ENCODE measurements around the gene ITPR3.
A peak's percentile ranks its signal among the peaks of the same experiment; 100 is the strongest.

The ITPR3 gene

DNA sequence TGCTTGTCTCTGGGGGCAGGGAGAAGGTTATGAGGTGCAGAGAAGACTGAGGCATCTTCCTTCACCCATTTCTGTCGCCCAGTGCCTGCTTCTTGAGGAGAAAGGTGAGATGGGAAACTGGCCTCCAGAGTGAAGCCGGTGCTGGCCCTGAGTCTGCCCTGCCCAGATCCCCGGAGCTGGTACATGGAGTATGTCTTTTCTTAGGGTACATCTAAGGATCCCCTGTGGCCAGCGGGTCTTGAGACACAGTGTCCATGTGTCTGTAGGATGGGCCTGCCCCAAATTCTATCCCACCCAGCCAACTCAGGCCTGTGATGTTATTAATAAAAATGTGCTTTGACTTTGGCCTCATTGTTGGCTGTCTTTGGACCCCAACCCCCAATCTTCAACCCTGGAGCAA is 32.2 kb upstream of the ITPR3 start:
- Histone ChIP-seq H3K4me1 (ENCODE audit: insufficient read depth, low read length, severe bottlenecking) (peaks cover 38% of the 10 kb centered on the region), H3K27ac (ENCODE audit: low read depth, low read length, poor library complexity, severe bottlenecking) (no peak overlapping the region), H3K9me3 (ENCODE audit: low read length) (no peaks in the 10 kb centered on the region)

GRCh38 chr6:33589392-33589730 is 31.8 kb upstream of the ITPR3 start:
- Histone ChIP-seq H3K9ac (ENCODE audit: low read length) (no peak overlapping the region), H3K4me2 (ENCODE audit: low read length) (no peak overlapping the region), H3K27me3 (ENCODE audit: insufficient read depth, low read length) (no peaks in the 10 kb centered on the region), H3F3A (ENCODE audit: insufficient read depth, low read length) (no peaks in the 10 kb centered on the region), H3K27ac (ENCODE audit: low read depth, low read length, poor library complexity, severe bottlenecking) (no peak overlapping the region), H3K36me3 (ENCODE audit: insufficient read depth, low read length) (no peaks in the 10 kb centered on the region), H2AFZ (ENCODE audit: low read length) (no peak overlapping the region), H3K4me3 (ENCODE audit: low read depth, low read length, poor library complexity, severe bottlenecking) (no peak overlapping the region), H3K9me3 (ENCODE audit: low read length) (no peaks in the 10 kb centered on the region), H3K9me2 (ENCODE audit: low read depth, low read length) (no peaks in the 10 kb centered on the region), H4K20me1 (ENCODE audit: insufficient read depth, low read length) (no peaks in the 10 kb centered on the region), H3K79me2 (ENCODE audit: insufficient read depth, low read length) (no peaks in the 10 kb centered on the region), H3K4me1 (ENCODE audit: insufficient read depth, low read length, severe bottlenecking) (peaks cover 33% of the 10 kb centered on the region)
- TF ChIP-seq EZH2 (IDR thresholded peaks at IDR 0.05; ENCODE audit: borderline replicate concordance, low read length) (no peak), CTCF (IDR thresholded peaks at IDR 0.05; ENCODE audit: low read length) (no peak)

More for the DNA sequence above, 32.2 kb upstream of the ITPR3 start:
- Histone ChIP-seq H3K36me3 (ENCODE audit: insufficient read depth, low read length) (no peaks in the 10 kb centered on the region), H3K9me2 (ENCODE audit: low read depth, low read length) (no peaks in the 10 kb centered on the region), H3K27me3 (ENCODE audit: insufficient read depth, low read length) (no peaks in the 10 kb centered on the region), H3K4me3 (ENCODE audit: low read depth, low read length, poor library complexity, severe bottlenecking) (no peak overlapping the region), H3F3A (ENCODE audit: insufficient read depth, low read length) (no peaks in the 10 kb centered on the region), H3K79me2 (ENCODE audit: insufficient read depth, low read length) (no peaks in the 10 kb centered on the region), H3K4me2 (ENCODE audit: low read length) (no peak overlapping the region), H4K20me1 (ENCODE audit: insufficient read depth, low read length) (no peaks in the 10 kb centered on the region), H3K9ac (ENCODE audit: low read length) (no peak overlapping the region), H2AFZ (ENCODE audit: low read length) (no peak overlapping the region)
- no peak for TF ChIP-seq CTCF (IDR thresholded peaks at IDR 0.05; ENCODE audit: low read length)
- no peak for TF ChIP-seq EZH2 (IDR thresholded peaks at IDR 0.05; ENCODE audit: borderline replicate concordance, low read length)

GRCh38 chr6:33589731-33590530 is 31.2 kb upstream of the ITPR3 start:
- H3K27ac ChIP-seq (ENCODE audit: low read depth, low read length, poor library complexity, severe bottlenecking) = no peak overlapping the region
- H3K79me2 ChIP-seq (ENCODE audit: insufficient read depth, low read length) = no peaks in the 10 kb centered on the region
- peaks cover 28% of the 10 kb centered on the region for H3K4me1 ChIP-seq (ENCODE audit: insufficient read depth, low read length, severe bottlenecking)
- no peak overlapping the region for H3K4me2 ChIP-seq (ENCODE audit: low read length)
- no peaks in the 10 kb centered on the region for H3K9me3 ChIP-seq (ENCODE audit: low read length)
- no peak overlapping the region for H2AFZ ChIP-seq (ENCODE audit: low read length)
- no peak overlapping the region for H3K4me3 ChIP-seq (ENCODE audit: low read depth, low read length, poor library complexity, severe bottlenecking)
- H3K36me3 ChIP-seq (ENCODE audit: insufficient read depth, low read length) = no peaks in the 10 kb centered on the region
- H3K9me2 ChIP-seq (ENCODE audit: low read depth, low read length) = no peaks in the 10 kb centered on the region
- TF ChIP-seq EZH2 (IDR thresholded peaks at IDR 0.05; ENCODE audit: borderline replicate concordance, low read length) = no peak
- peak; percentile 92 for TF ChIP-seq CTCF (IDR thresholded peaks at IDR 0.05; ENCODE audit: low read length)
- no peaks in the 10 kb centered on the region for H3K27me3 ChIP-seq (ENCODE audit: insufficient read depth, low read length)
- no peaks in the 10 kb centered on the region for H3F3A ChIP-seq (ENCODE audit: insufficient read depth, low read length)
- no peak overlapping the region for H3K9ac ChIP-seq (ENCODE audit: low read length)
- no peaks in the 10 kb centered on the region for H4K20me1 ChIP-seq (ENCODE audit: insufficient read depth, low read length)
